Measurements from ENCODE around the gene ARHGAP26.

The ARHGAP26 gene

DNA sequence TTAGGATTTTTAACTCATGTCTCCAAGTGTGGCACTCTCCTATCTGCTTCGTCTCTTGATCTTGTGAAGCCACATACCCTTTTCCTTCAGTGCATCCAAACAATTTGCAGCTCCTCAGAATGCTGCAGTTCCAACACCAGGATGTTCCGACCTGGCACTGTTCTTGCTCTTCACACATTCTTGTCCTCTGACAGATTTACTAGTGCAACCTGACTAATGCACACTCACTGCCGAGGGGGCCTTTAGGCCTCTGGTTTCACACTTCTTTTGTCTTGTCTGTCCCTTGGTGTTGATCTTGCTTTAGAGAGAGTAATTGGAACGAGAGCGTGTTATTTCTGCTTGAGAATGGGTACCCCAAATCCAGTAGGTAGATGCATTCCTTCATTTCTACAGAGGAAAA lies 15.0 kb downstream of the ARHGAP26 start:
- no peak for DNase-seq

DNA sequence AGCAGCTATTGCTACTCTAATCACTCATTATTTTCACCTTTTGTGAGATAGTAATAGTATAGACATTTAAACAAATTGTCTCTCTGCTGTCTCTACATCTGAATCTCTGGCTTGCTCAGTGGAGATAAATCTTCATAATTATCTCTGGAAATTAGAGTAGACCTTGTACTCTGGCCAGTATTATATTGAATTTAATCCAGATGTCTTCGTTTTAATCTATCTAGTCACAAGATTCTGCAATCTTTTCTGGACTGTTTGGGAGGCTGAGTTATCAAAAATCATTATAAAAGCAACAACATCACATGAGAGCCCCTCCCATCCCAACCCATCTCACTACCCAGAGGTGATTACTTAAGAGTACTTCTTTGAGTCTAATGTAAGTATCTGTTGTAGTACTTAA lies 19.0 kb downstream of the ARHGAP26 start:
- DNase-seq, result no peak

DNA sequence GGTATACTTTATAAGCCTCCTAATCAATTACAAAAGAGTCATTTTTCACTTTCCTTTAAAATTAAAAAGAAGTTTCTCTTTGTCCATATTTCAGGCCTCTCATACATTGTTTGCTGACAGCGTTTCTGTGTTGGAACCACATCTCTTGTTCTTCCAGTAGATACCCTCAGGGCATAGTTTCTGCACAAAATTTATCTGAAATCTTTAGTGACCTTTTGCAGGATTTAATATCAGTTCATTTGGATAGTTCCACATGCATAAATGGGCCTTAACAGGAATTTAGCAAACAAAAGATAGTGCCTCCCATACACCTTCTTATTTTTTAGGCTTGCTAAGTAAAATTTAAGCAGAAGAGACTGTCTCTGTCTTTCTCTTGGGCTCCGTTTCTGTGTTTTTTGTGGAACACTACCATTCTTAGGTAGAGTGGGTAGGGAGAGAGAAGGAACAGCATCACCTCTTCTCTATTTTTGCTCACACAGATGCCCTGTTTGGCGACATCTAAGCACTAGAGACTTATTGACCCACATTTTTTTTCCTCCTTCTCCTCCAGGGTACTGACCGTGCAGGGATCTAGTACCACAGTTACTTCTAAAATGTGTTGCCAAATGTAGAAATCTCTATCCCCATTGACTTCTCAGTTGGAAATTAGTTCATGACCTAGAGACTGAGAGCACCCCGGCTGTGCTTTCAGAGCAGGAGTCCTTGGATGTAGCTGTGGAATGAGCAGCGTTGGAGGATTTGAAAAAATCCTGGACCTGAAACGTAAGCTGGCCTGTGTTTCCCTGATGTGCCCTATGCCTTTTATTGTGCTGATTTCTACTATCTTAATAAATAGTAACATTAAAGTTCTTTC lies 22.1 kb downstream of the ARHGAP26 start:
- no peak for DNase-seq

DNA sequence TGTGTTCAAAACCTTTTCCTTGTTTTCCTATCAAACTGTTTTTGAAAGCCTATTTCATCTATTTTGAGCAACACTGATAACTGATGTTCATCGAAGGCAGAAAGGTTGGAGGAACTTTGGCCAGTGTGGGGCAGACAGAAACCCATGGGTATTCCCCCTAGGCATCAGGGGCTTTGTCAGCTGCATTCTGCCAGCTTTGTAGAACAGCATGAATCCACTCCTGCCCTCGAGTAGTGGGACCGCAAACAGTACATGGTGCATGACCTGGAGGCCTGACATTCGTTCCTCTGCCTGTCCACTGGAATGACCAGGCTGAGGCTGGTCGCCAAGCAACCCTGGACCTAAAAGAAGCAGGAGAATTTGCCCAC lies 22.7 kb downstream of the ARHGAP26 start:
- DNase-seq, result no peak

DNA sequence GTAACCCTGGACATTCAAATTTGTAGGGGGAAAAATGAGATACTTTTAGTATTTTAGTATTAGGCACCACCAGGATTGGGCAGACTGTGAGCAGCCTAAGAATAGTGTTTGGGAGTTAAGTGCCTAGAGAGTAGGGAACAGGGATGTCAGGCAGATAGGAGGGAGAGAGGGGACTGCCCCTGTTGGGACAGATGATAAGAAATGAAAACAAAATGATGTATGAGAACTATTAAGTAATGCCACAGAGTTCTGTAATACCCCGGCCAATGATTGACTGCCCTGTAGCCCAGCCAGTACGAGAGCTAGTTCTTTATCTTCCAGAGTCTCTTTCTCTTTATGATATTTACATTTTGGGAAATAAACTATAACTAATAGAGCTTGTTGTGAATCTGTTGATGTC lies 24.4 kb downstream of the ARHGAP26 start:
- DNase-seq, result no peak

DNA sequence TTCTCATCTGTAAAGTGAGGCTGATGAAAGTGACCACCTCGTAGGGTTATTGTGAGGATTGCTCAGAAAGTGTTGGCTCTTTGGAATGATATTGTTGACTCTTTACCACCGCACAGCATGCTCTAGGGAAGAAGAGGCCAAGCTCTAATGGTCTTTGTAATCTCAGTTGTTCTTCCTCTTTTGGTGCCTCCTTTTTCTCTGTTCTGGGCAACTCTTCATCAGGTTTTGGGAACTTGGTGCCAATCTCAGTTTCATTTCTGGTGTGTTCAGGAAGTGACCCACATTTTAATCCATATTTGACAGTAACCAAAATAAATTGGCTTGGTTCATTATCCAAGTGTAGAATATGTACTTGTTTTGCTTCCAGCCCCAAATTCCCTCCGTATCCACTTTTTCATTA lies 25.1 kb downstream of the ARHGAP26 start:
- no peak for DNase-seq

DNA sequence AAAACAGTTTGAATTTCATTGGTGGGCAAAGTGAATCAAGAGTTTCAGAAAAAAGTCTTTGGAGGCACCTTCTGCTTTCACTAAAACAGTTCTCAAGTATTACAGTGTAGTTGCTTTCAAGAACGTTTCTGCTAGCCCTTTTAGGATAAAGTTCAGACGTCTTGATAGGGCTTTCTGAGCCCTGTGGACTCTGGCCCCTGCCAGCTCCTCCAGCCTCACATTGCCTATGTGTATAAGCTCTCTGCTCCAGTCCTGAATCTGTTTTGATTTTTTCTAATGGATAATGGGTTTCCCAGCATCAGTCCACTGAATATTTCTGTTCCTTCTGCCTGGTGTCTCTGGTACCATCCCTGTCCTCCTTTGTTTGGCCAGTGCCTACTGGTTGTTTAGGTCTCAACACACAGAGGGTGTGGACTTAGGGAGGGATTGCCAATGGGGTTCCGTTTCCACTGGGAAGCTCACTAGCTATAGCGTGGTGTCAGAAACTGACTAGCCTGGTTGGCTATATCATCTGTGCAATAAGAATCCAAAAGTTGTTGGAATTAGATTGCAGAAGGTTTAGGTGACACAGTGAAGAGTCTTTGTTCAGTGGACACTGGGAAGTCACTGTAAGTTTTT lies 26.4 kb downstream of the ARHGAP26 start:
- no peak for DNase-seq

DNA sequence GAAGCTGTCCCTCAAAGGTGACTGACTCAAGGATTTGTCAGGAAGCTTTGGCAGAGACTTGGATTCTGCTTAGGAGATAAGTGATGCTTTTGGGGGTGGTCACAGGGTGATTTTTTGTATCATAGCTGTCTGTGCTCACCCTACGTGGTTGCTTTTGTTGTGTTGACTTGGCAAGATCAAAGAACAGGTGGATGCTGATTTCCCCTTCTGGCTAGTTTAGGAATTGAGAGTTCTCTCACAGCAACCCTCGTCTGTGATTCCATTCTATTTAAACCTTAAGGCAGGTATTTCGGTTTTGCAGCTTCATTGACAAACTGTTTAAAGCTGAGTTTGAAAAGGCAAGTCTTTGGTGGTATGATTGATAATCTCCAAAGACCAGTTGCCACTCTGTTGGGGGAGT lies 27.2 kb downstream of the ARHGAP26 start:
- DNase-seq, result no peak

DNA sequence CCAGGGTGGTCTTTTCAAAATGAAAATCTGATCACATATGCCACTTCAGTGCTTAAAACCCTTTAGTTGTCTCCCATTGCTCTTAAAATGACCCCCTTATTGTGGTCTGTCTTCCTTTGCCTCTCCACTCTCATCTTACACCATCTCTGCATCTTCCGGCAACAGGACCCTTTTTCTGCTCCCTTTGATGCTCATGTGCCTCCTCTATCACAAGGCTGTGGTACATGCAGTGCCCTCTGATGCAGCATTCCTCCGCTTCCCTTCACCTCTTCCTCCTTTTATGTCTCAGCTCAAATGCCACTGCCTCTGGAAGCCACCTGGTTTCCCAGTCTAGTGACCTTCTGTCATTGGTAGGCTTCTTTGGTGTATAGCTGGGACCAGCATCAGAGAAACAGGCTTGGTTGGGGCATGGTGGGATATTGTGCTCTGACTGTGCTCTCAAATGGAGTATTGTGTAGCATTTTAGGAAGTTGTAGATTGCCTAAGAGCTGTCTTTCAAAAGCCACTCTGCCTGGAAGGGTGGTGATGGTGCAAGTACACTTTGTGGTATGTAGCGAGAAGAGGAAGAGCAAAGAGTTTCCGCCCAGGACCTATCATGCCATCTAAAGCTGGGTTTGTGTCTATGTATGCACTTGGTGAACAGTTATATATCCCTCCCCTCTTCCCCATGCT lies 28.1 kb downstream of the ARHGAP26 start:
- DNase-seq, result no peak

DNA sequence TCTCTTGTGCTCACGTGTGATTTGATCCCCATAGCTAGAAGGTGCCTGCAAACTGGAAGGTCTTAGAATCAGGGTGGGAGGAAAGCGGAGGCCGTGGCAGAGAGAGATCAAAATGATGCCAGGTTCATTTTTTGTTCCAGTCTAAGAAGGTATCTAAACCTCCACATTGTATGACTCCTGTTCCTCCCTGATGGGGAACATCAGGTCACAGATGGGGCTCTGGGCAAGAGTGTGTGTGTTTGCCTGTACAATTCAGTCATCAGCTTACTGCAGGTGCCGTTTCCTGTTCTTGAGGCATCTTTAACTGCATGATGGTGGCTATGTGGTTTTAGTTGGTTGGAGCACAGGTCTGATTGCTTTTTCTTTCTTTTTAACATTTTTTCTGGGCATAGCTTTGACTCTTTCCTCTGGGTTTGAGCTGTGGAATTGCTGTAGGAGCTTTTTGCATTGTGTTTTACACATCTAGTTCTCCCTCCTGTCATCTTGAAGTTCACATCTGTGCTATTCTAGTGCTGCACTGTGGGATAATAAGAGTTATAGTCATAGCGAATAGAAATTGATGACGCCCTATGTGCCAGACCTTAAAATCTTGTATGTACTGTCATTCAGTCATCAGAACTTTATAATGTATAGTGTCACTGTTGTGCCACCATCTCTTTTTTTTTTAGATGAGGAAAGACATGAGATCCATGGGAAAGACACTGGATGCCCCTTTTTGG lies 30.8 kb downstream of the ARHGAP26 start:
- peak; percentile 73 for DNase-seq

DNA sequence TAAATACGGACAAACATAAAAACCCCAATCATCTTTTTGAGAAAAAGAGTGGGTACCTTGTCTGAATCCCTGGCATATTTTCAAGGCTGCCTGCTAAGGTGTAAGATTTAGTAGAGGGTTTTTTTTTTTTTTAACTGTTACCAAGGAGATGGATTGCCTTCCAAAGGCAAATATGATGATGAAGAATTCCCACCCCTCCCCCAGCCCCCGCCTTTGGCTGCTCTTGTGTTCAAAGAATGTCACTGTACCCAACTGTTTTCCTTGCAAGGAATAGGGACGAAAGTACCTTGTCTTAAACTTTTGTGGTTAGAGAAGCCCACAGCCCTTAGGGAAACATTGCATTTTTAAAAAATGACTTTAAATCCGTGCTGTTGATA lies 31.3 kb downstream of the ARHGAP26 start:
- DNase-seq, result no peak

DNA sequence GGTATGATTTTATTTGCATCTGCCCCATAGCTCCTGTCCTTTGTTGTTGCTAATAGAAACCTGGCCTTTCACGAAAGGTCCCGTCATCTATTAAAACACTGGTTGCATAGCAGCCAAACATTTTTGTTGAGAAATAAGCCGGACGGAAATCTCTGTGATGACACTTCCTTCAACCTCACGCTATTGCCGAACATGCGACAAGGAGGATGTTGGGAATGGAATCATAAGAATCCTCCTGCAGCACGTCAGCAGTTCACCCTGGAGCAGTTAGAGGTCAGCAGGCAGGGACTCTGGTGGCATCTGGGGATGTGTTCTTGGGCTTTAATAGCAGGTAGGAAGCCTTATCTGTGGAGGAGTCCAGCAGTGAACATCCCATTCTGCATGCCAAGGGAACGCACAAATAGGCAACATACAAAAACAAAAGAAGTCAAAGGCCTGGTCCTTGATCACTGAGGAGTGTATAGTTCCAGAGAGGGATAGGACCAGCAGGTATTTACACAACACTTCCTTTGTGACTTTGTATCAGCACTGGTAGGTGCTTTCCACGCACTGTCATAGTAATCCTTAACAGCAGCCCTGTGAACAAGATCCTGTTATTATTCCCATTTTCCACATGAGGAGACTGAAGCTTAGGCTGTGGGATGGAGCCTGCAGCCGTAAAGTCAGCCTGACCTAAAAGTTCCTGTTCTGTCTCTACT lies 33.4 kb downstream of the ARHGAP26 start:
- DNase-seq, result no peak

DNA sequence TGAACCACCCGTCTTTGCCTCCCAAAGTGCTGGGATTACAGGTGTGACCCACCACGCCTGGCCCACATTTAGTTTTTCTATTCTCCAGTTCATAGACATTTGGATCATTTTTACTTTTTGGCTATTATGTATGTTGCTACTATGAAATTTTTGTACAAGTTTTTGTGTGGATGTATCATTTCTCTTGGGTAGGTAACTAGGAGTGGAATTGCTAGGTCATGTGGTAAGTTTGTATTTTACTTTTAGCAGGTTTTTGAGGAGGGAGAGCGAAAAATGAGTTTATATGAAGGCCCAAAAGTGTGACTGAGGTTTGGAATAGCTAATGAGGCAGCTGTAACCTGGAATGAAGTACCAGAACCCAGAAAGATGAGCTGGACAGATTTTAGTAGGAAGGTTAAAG lies 35.2 kb downstream of the ARHGAP26 start:
- DNase-seq, result no peak

DNA sequence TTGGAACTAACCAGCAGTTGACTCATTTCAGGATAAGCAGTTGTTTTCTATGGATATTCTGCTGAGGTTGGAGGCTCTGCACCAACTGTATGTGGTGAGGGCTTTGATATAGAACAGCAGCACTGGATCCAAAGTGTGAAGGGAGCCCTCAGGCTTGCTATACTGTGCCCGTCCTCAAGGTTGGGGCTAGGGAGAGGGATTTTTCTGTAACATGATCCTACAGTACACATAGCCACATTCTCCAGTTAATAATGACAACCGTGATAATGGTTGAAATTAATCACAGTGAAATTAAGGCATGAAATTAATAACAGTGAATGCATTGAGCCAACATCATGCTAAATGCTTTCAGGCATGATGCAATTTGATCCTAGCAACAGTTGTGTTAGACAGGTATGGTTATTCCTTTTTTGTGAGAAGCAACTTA lies 36.7 kb downstream of the ARHGAP26 start:
- no peak for DNase-seq

DNA sequence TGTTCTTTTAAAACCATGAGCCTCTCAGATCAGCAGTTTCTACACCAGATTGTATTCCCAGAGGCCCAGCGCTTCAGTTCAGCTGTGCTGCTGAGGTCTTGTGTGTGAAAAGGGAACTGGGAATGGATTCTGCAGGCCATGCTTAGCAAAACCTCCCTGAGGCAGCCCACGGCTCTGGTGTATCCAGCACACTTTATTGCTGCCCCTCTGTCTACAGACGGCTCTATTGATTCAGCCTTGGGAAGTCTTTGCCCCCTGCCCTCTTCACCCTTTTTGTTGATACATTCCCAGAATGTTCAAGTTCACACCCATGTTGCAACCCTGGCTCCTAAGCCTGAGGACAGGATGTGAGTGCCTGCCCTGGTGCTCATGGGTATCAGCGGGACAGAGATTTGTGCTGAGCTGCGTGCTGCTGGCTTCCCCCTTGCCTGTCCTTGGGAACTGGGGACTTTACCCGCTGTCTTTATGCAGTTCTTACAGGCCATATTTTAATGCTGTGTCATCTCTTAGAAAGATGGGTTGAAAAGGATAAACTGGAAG lies 37.3 kb downstream of the ARHGAP26 start:
- DNase-seq, result no peak

DNA sequence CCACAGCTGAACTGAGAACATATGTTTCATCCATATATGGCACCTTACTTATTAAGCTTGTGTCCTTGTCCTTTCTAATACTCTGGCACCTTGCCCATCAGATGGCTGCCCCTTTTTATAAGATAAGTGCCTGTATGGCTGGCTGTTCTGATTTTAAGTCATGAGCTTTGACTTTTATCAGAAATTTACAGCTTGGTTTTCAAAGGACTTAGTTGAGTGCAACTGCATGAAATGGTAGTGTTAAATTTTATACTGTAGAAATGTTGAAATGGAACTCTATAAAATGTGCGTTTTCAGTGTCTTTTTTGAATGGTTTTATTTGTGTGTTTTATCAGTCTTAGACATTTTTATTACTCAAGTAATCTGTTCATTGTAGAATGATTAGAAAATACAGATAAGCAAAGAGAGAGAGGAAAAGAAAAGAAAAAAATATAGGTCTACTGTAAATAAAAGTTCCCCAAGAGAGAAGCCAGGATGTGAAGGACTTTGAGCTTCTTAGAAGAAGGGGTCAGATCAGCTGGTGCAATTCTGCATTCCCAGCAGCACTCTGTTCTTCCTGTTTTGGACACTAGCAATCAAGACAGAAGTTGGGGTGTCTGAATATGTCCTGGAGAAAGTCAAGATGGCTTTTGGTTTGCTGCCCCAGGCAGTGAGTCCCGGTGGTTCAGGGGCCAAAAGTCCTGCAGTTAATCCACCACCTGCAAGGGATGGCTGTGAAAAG lies 38.9 kb downstream of the ARHGAP26 start:
- no peak for DNase-seq

DNA sequence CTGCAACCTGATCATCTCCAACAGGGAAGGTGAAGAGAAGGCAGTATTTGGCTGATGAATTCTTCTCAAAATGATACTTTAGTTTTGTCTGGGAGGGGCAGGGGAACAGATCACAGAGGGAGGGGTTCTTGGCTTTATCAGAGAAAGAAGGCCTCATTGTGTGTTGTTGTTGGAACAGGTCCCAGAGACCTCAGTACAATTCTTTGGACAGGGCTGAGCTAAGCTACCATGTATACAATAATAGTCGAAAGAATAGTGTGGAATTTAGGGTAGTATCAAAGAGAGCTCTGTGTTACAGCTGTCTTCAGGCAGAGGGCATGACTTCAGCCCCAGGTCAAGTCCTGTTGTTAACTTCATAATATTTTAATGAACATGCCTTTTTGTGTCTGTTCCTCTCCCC lies 39.9 kb downstream of the ARHGAP26 start:
- DNase-seq, result no peak

DNA sequence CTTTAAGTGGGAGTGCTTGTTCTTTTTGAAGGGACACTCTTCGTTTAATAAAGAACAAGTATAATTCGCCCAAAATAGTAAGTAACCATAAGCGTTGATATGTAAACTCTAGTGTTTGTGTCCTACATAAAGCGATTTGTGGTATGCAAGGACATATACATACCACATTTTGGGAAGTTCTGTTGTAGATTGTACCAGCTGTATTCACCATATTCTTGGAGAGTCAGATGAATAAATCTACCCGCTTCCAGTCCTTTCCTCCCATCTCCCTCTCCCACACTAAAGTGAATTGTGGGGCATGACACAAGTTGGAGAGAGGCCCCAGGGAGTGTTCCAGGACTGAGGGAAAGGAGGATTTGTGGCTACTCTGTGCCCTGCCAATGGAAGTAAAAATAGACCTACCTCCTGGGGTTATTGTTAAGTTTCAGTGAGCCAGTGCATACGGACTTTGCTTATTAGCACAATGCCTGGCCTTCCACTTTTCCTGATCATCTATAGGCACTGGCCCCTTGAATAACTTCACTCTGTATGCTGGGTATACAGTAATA lies 40.6 kb downstream of the ARHGAP26 start:
- DNase-seq, result no peak

DNA sequence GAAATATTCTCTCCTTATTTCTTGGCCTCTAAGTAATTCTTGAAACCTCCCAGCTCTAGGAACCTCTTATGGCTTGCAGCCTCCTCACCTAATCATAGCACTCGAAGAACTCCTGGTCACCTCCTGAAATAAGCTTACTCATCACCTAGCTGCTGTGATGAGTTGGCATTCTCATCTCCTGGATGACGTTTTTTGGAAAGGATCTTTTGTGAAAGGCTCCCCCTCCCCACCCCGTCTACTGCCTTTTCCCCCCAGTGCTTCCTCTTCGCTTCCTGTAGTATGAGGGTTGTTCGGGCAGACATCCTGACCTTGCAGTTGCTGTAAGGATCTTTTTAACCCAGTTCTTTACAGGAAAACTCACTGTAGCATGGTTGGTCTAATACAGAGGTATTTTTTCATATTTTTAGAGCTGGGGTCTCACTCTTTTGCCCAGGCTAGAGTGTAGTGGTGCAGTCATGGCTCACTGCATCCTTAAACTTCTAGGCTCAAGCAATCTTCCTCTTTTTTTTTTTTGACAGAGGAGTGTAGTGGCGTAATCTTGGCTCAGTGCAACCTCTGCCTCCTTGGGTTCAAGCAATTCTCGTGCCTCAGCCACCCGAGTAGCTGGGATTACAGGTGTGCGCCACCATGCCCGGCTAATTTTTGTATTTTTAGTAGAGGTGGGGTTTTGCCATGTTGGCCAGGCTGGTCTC lies 41.8 kb downstream of the ARHGAP26 start:
- no peak for DNase-seq

DNA sequence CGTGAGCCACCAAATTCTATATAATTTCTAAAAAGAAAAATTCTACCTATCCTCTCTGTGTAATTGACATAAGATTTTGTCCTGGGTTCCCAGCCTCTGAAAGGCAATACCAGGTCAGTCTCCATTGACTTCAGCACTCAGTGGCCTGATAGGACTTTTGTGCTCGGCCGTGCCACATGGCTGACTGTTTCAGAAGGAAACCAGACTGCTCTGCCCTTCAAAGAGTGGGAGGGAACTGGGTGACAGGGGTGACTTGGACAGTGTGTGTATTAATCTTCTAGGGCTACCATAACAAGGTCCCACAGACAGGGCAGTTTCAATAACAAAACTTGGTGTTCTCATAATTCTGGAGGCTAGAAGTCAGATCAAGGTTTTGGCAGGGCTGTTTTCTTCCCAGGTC lies 43.0 kb downstream of the ARHGAP26 start:
- no peak for DNase-seq

DNA sequence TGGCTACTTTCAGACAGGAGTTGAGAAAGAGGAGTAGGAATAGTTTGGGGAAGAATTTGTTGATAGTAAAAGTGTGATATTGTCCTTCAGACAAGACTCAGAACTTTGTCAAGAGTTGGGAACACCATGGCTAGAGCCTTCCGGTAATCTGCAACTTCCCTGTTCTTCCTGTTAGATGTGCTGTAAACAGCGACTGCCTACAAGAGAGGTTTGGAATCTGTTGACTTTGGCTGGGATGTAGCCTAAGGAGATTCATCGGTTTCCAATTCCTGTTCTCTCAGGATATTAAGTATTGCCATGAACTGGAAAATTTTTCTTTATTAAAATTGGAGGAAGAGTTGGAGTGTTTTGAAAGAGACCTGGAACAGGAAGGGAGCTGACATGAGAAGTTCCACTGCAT lies 43.9 kb downstream of the ARHGAP26 start:
- DNase-seq, result no peak
